Measurements from ENCODE around the gene COL23A1. TPM values are rescaled to one million over a fixed set of nuclear protein-coding genes. Genes with fewer than 3 reads are reported as not detected.
A peak's percentile ranks its signal among the peaks of the same experiment; 100 is the strongest.

COL23A1 gene
- total RNA-seq, 1 experiment from 2014 or later: 21.7 TPM

GRCh38 chr5:178364326-178364675 lies 225.9 kb downstream of the COL23A1 start:
- DNase-seq (ENCODE audit: low read depth): no peak

DNA sequence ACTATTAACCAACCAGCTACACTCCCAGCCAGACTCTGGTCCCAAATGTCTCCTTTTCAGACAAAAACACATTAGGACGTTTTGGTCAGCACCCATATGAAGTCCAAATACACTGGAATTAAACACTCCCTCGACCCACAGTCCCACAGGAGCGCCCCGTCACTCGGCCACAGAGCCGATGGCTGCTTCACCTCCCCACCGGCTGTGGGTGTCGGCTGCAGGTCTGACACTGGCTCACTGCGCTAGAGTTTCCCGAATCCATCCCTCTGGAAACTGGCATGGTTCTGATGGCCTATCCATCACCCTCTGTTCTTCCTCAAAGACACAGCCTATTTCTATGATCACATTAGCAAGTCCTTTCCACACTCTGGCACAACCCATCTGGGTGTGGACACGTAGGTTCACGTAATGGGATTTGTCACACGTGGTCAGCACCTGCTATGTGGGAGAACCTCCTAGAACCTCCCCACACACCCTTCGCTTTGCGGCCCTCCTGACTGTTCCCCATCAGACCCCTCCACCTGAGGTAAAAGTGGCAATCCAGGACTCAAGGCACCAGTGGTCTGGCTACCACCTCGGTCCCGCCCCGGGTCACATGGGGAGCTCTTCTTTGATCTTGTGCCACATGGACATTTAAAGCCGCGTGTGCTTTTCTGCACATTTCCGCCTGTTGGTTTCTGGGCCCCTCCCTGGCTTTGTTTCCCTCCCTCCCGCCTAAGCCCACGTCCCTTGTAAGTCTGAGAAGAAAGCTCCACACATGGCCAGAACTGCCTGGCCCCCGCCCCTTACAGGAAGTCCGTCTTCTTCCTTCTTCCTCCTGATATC lies 226.5 kb downstream of the COL23A1 start:
- DNase-seq (ENCODE audit: low read depth): no peak

DNA sequence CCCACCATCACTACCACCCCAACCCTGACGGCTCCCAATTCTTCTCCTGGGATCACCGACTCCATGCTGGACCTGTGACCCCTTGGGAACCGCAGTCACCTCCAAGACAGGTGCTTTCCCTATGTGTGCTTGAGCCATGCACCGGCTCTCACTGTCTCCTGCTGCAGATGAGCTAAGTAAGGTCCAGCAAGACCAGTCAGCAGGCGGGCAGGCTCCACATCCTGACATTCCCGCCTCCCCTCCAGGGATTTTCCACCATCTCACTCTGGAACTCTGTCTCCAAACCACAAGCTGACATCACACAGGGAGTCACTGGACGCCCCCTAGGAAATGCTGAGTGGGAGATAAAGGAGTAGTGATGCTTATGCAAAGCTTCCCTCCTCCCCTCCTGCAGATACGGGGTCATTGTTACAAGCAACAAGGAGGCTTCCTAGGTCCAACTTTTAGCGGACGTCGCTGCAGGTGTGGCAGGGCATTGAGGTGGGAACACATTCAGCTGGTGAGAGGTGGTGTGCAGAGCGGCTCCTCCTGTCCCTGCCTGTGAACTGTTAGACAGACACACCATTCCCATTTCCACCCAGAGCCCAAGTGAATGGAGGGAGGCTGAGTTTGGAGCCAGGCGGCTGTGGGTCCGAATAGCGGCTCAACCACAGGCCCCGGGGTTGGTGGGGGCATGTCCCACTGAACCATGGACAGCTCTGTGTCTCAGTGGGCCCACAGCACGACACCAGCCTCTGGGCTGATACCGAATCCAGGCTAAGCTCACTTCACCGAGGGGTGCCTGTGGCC lies 228.3 kb downstream of the COL23A1 start:
- DNase-seq (ENCODE audit: low read depth): peak; percentile 92

DNA sequence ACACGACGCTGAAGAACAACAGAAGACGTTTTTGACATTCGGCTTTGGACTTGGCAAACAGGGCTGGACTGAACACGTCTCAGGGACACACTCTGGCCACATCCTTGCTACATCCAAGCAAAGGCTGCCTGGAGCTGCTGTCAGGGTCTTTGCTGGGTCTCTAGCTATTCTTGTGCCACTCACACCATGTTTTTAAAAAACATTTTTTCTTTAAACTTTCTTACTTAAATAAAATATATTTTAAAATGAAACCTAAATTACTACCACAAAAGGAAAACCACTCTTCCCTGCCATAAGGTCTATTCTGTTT lies 229.3 kb downstream of the COL23A1 start:
- DNase-seq (ENCODE audit: low read depth): no peak

GRCh38 chr5:178360222-178360925 lies 229.8 kb downstream of the COL23A1 start:
- peak; percentile 68 for DNase-seq (ENCODE audit: low read depth)

- no peak for DNase-seq (ENCODE audit: low read depth)
These were observed 230.5 kb downstream of the COL23A1 start for GRCh38 chr5:178359738-178360137.

- no peak for DNase-seq (ENCODE audit: low read depth)
These were observed 232.5 kb downstream of the COL23A1 start for GRCh38 chr5:178357678-178358077.

DNA sequence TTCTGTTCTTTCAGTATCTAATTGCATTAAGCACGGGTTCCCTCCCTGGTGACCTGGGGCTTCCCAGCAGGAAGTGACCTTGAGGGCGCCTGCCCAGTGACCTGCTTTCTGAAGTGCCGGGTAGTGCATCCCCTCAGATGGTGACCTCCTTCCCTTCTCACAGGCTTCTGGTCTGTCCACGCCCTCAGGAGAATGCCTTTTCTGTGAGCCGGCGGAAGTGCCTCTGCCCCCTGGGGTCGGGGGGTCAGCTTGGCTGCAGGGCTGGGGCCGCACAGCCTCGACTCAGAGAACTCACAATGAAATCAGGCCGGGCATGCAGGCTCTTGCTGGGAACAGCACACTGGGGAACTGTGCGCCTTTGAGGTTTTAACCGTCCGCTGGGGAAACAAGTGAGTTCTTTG lies 233.1 kb downstream of the COL23A1 start:
- no peak for DNase-seq (ENCODE audit: low read depth)

GRCh38 chr5:178356431-178356872 lies 233.7 kb downstream of the COL23A1 start:
- peak; percentile 57 for DNase-seq (ENCODE audit: low read depth)

DNA sequence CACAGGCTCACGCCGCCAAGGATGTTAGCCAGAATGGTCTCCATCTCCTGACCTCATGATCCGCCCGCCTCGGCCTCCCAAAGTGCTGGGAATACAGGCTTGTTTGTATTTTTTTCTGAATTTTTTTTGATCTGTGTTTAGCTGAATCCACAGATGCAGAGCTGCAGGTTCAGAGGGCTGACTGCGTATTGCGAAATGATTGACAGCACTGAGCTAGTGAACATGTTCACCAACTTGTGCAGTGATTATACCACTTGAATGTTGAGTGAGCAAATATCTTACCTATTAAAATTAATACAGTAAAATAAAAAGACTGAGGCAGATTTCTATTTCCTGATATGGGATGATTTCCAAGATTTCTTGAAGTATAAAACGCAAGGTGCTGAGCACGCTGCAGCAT lies 234.5 kb downstream of the COL23A1 start:
- no peak for DNase-seq (ENCODE audit: low read depth)

DNA sequence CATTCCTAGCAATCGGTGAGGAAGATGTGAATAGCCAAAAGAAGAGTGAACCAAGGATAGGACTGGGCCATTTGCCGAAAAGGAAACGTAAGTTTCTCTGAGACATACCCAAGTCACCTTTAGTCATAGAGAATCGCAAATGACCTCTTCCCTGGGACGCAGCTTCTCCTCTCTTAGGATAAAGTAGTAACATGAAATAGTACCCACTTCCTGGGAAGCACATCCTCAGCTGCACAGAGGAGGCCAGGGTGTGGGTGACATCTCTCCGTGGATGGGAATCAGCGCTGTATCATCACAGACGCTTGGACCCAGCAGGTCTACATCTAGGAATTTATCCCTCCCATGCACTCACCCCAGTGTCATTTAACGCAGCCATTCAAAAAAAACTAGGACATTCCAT lies 236.7 kb downstream of the COL23A1 start:
- DNase-seq (ENCODE audit: low read depth): peak; percentile 53

GRCh38 chr5:178352035-178352349 lies 238.2 kb downstream of the COL23A1 start:
- DNase-seq (ENCODE audit: low read depth): no peak

GRCh38 chr5:178351221-178352034 lies 238.8 kb downstream of the COL23A1 start:
- peak; percentile 51 for DNase-seq (ENCODE audit: low read depth)

- DNase-seq (ENCODE audit: low read depth): peak; percentile 91
These were observed 239.6 kb downstream of the COL23A1 start for GRCh38 chr5:178350361-178351220.

- no peak for DNase-seq (ENCODE audit: low read depth)
These were observed 240.4 kb downstream of the COL23A1 start for GRCh38 chr5:178349625-178350353.

DNA sequence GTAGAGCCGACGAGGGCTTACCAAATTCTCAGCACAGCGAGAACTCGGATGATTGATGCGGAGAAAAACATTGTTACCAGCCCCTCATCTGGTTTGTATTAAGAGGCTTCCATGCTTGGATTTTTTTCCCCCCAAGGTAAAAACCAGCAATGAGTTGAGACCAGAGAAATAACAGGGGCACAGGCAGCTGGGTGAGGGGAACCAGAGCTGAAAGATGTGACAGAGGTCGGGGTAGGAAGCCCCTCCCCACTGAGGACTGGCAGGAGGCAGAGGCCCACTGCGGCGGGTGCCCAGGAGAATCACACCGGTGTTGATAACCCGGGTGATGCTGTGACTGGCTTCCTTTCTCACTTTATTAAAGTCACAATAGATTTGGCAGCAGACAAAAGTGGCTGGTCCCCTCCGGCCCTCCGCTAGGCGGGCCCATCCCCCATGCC lies 241.1 kb downstream of the COL23A1 start:
- no peak for DNase-seq (ENCODE audit: low read depth)

GRCh38 chr5:178348356-178349074 lies 241.7 kb downstream of the COL23A1 start:
- DNase-seq (ENCODE audit: low read depth): no peak

GRCh38 chr5:178347956-178348355 lies 242.2 kb downstream of the COL23A1 start:
- DNase-seq (ENCODE audit: low read depth): no peak

DNA sequence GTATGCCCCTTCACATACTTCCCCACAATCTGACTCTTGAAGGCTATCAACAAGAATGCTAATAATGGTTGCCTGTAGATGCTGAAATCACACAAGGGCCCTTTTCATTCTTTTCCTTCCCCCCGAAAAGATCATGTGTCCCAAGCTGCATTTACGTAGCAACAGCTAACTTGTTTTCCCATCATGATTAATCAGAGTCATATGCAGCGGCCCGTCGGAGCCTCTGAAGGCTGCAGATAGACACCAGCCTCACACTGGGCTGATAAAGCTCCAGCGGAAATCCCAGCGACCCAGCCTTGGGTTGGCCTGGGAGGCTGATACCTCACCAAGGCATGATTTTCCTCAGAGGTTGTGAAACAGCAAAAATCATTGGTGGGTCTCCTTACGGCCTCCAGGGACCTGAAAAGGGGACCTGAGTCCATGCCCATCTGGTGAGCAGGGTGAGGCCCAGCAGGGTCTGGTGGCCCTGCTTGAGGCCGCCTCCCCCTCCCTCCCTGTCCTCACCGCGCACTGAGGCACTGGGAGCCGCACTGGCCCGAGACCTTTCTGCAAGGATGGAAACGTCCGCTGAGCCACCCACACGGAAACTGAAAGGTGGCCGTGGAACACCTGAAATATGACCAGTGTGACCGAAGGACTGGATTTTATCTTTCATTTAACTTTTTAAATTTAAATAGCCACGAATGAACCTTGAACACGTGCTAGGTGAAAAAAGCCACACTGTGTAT lies 243.4 kb downstream of the COL23A1 start:
- DNase-seq (ENCODE audit: low read depth): no peak

Measured in Daoy (cell line).